GM20000 (cell line): ENCODE data around the gene KCTD10.

ENCODE experiments used
- DNase-seq: peaks from one replicate; pipeline ENCODE4 v3.0.0; 2012; ENCODE audit warnings: low spot score
- TF ChIP-seq, protein P1 (sequence below): IDR thresholded peaks from 2 replicates; pipeline ENCODE4 v1.5.1; 2012; ENCODE audit warnings: mild to moderate bottlenecking, control low read depth; ENCODE audit errors: extremely low read depth, missing control alignments

The KCTD10 gene

DNA sequence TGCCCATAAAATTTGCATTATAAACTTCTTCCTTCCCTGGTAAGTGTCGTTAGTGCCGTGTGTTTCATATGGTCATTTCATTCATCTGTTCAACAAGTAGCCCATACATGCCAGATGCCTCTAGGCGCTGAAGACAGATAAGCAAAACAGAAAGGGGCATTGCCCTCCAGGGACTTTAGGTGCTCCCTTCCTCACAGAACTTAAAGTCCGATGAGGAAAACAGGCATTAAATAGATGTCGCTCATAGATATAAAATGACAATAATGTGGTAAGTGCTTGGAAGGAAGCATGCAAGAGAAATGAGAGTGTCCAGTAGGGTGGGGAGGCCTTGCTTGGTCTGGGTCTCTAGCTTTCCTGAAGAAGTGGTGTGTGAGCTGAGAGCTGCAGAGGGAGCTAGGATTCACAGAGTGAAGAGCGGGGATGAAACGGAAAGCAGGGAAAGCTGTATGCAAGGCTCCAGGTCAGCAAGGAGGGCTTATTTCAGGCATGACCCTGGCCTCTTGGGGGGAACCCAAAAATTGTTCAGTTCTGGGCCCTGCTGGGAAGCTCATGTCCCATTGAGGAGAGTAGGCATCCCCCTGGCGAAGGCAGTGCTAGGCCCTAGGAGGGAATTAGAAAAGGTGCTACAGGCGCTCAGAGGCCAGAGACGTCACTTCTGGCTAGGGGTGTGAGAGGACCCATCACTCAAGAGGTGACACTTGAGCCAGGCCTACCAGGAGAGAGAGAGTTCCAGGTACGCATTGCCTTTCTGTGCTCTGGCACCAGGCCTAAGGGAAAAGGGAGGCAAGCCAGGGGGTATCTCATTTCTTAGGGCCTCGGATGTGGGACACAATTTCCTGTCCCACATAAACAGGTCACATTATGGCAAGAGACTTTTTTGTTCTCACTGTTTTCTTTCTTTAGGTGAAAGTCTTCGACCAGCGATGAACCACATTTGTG is 12.2 kb upstream of the KCTD10 start:
- TF ChIP-seq, protein P1, sequence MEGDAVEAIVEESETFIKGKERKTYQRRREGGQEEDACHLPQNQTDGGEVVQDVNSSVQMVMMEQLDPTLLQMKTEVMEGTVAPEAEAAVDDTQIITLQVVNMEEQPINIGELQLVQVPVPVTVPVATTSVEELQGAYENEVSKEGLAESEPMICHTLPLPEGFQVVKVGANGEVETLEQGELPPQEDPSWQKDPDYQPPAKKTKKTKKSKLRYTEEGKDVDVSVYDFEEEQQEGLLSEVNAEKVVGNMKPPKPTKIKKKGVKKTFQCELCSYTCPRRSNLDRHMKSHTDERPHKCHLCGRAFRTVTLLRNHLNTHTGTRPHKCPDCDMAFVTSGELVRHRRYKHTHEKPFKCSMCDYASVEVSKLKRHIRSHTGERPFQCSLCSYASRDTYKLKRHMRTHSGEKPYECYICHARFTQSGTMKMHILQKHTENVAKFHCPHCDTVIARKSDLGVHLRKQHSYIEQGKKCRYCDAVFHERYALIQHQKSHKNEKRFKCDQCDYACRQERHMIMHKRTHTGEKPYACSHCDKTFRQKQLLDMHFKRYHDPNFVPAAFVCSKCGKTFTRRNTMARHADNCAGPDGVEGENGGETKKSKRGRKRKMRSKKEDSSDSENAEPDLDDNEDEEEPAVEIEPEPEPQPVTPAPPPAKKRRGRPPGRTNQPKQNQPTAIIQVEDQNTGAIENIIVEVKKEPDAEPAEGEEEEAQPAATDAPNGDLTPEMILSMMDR = no peak
- no peak for DNase-seq

DNA sequence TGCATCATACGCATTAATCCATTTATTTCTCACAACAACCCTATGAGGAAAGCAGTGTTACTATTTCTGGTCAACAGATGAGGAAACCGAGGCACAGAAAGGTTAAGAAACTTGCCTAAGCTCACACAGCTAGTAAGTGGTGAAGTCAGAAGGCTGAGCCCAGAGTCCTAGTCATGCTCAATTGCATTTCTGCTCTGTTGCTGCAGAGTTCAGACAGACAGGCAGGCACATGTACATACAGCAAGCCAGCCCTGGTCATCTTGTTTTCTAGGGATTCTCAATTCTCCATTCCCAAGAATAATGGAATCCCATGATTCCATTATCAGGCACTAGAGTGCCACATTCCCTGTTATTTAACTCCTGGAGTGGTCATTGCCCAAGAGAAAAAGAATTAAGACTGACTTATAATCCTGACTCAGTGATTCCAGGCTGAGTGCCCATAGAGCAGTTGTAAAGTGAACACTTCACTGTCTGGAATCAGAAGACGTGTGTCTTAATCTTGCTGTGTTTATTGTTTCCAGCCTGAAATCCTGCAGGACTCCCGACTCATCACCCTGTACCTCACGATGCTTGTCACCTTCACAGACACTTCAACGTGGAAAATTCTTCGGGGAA is 11.1 kb upstream of the KCTD10 start:
- DNase-seq = no peak
- TF ChIP-seq, protein P1 = no peak

- DNase-seq = no peak
- TF ChIP-seq, protein P1 = no peak
Measured at GRCh38 chr12:109487181-109488050, 10.3 kb upstream of the KCTD10 start.

DNA sequence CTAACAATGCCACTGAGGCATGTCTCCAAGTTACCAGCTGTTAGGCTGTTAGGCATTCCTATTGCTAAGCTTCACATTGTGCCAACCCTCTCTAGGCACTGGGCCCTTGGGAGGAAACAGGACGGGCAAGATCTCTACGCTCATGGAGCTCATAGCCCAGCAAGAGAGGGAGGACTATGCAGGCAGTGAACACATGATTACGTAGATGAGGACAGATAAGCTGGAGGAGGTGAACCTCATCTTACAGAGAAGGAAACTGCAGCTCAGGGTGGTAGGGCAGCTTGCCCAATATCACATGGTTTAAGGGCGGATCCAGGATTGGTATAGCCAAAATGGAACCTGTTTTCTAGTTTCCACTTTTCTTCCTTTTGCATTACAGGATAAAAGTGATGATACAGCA is 8.1 kb upstream of the KCTD10 start:
- TF ChIP-seq, protein P1 = no peak
- no peak for DNase-seq

- TF ChIP-seq, protein P1 = no peak
- DNase-seq = no peak
Measured at GRCh38 chr12:109483346-109483745, 6.2 kb upstream of the KCTD10 start.

GRCh38 chr12:109482894-109483293 is 5.8 kb upstream of the KCTD10 start:
- DNase-seq = no peak
- TF ChIP-seq, protein P1 = no peak
